ENCODE measurements around the gene FSIP1.

Gene FSIP1

GRCh38 chr15:39792025-39792843, 9.6 kb upstream of the FSIP1 start:
- DNase-seq (ENCODE audit: low read depth in 2 of 2), result no peak

GRCh38 chr15:39789736-39790135, 7.1 kb upstream of the FSIP1 start:
- DNase-seq (ENCODE audit: low read depth in 2 of 2), result no peak

- no peak for DNase-seq (ENCODE audit: low read depth in 2 of 2)
These were observed 6.3 kb upstream of the FSIP1 start for GRCh38 chr15:39788800-39789565.

GRCh38 chr15:39788108-39788507, 5.5 kb upstream of the FSIP1 start:
- no peak for DNase-seq (ENCODE audit: low read depth in 2 of 2)

GRCh38 chr15:39787479-39787878, 4.8 kb upstream of the FSIP1 start:
- no peak for DNase-seq (ENCODE audit: low read depth in 2 of 2)

- DNase-seq (ENCODE audit: low read depth in 2 of 2), result no peak
These were observed 3.9 kb upstream of the FSIP1 start for GRCh38 chr15:39786447-39787056.

- no peak for DNase-seq (ENCODE audit: low read depth in 2 of 2)
These were observed 3.2 kb upstream of the FSIP1 start for GRCh38 chr15:39785841-39786240.

GRCh38 chr15:39785139-39785538, 2.5 kb upstream of the FSIP1 start:
- DNase-seq (ENCODE audit: low read depth in 2 of 2), result no peak

GRCh38 chr15:39784638-39785037, 2.0 kb upstream of the FSIP1 start:
- DNase-seq (ENCODE audit: low read depth in 2 of 2), result no peak

- DNase-seq (ENCODE audit: low read depth in 2 of 2), result no peak
These were observed 1.5 kb upstream of the FSIP1 start for GRCh38 chr15:39784125-39784524.

GRCh38 chr15:39783244-39783820, 691 bp upstream of the FSIP1 start:
- no peak for DNase-seq (ENCODE audit: low read depth in 2 of 2)

- no peak for DNase-seq (ENCODE audit: low read depth in 2 of 2)
These were observed 706 bp downstream of the FSIP1 start for GRCh38 chr15:39781967-39782302.

GRCh38 chr15:39781147-39781966, 1.3 kb downstream of the FSIP1 start:
- no peak for DNase-seq (ENCODE audit: low read depth in 2 of 2)

GRCh38 chr15:39778021-39778420, 4.6 kb downstream of the FSIP1 start:
- DNase-seq (ENCODE audit: low read depth in 2 of 2), result no peak

- no peak for DNase-seq (ENCODE audit: low read depth in 2 of 2)
These were observed 5.1 kb downstream of the FSIP1 start for GRCh38 chr15:39777496-39777895.

- DNase-seq (ENCODE audit: low read depth in 2 of 2), result no peak
These were observed 6.6 kb downstream of the FSIP1 start for GRCh38 chr15:39776068-39776467.

- DNase-seq (ENCODE audit: low read depth in 2 of 2), result no peak
These were observed 7.9 kb downstream of the FSIP1 start for GRCh38 chr15:39774688-39775267.

GRCh38 chr15:39770748-39771689, 11.6 kb downstream of the FSIP1 start:
- DNase-seq (ENCODE audit: low read depth in 2 of 2), result no peak

GRCh38 chr15:39767921-39768320, 14.7 kb downstream of the FSIP1 start:
- no peak for DNase-seq (ENCODE audit: low read depth in 2 of 2)

GRCh38 chr15:39761006-39761405, 21.6 kb downstream of the FSIP1 start:
- no peak for DNase-seq (ENCODE audit: low read depth in 2 of 2)
